GM12892 (cell line): ENCODE measurements around the gene EXOC4.

Experiments
- POLR2A ChIP-seq: IDR thresholded peaks from 2 replicates; pipeline ENCODE4 v1.6.1; 2011; ENCODE audit warnings: low read depth, low read length, control low read depth
- POLR2AphosphoS5 ChIP-seq: IDR thresholded peaks from 2 replicates; pipeline ENCODE4 v1.6.1; 2011; ENCODE audit warnings: low read depth, low read length, control low read depth
- TAF1 ChIP-seq: IDR thresholded peaks from 2 replicates; pipeline ENCODE4 v1.6.1; 2011; ENCODE audit warnings: low read depth, mild to moderate bottlenecking, control low read depth, low read length, borderline replicate concordance

- TF ChIP-seq POLR2A: no peak
- no peak for TF ChIP-seq POLR2AphosphoS5
- TF ChIP-seq TAF1: no peak
Observed at GRCh38 chr7:133714654-133715053, 461.8 kb downstream of the EXOC4 start.
